ENCODE measurements around the gene PPIP5K1.

The PPIP5K1 gene

GRCh38 chr15:43492673-43493601 lies 97.1 kb downstream of the PPIP5K1 start, which contains the start of gene TP53BP1:
Gene TP53BP1, minus strand, starts transcription at chr15:43493156. Its CDS starts 113 bp downstream, at chr15:43493043.
- peak; percentile 92 for DNase-seq (ENCODE audit: low spot score)
- no peak for TF ChIP-seq CTCF (IDR thresholded peaks at IDR 0.05; ENCODE audit: extremely low read depth, missing control alignments)

GRCh38 chr15:43492266-43492665 lies 97.7 kb downstream of the PPIP5K1 start:
- DNase-seq (ENCODE audit: low spot score) = no peak
- no peak for TF ChIP-seq CTCF (IDR thresholded peaks at IDR 0.05; ENCODE audit: extremely low read depth, missing control alignments)

GRCh38 chr15:43489191-43489590 lies 100.8 kb downstream of the PPIP5K1 start:
- no peak for DNase-seq (ENCODE audit: low spot score)
- no peak for TF ChIP-seq CTCF (IDR thresholded peaks at IDR 0.05; ENCODE audit: extremely low read depth, missing control alignments)

GRCh38 chr15:43488790-43489189 lies 101.2 kb downstream of the PPIP5K1 start:
- TF ChIP-seq CTCF (IDR thresholded peaks at IDR 0.05; ENCODE audit: extremely low read depth, missing control alignments) = no peak
- no peak for DNase-seq (ENCODE audit: low spot score)

- DNase-seq (ENCODE audit: low spot score) = no peak
- TF ChIP-seq CTCF (IDR thresholded peaks at IDR 0.05; ENCODE audit: extremely low read depth, missing control alignments) = no peak
Observed at GRCh38 chr15:43487271-43487895, 102.6 kb downstream of the PPIP5K1 start.

- no peak for DNase-seq (ENCODE audit: low spot score)
- no peak for TF ChIP-seq CTCF (IDR thresholded peaks at IDR 0.05; ENCODE audit: extremely low read depth, missing control alignments)
Observed at GRCh38 chr15:43484455-43484854, 105.6 kb downstream of the PPIP5K1 start.

Data from GM20000 (cell line).